K562 (cell line): ENCODE measurements around the gene NAV2. TPM values are rescaled to one million over a fixed set of nuclear protein-coding genes. Genes with fewer than 3 reads are reported as not detected.

Source experiments
- ATAC-seq: fragments of 200-7000 bp; cut with Tn5 transposase; 3 replicates; pipeline ENCODE4 v1.9.1; 2020; ENCODE audit warnings: moderate library complexity
- BruUV-seq: library from RNA; stranded (reverse); fragments of 400-500 nt; replicated peaks from 2 replicates; lab custom pipeline; 2021; lab: Mats Ljungman, UMichigan
- CTCF ChIA-PET: fragments of 300-600 bp; formaldehyde crosslinking; extraction: SDS; loops from one replicate; lab custom pipeline; 2021; ENCODE audit warnings: low intra/inter-chr PET ratio; lab: Yijun Ruan, JAX
- POLR2A ChIA-PET: fragments of 300-600, 350-650 bp; sonication (Branson Sonifier 250); formaldehyde crosslinking; extraction: SDS; loops from one replicate; lab custom pipeline; 2021; ENCODE audit warnings: antibody characterized with exemption, inconsistent platforms; lab: Yijun Ruan, JAX
- DNase-seq, 4 experiments: peaks; one replicate each; pipeline versions ENCODE4 v3.0.0 to v3.0.0-alpha.2; 2011 to 2018; ENCODE audit warnings: low spot score in 3 of 4, mixed read lengths in 3 of 4; ENCODE audit errors: extremely low read depth in 1 of 4
- FAIRE-seq: peaks from 2 replicates; lab custom pipeline; 2011; peaks lifted over from hg19 to GRCh38; lab: Jason Lieb, UNC
- H2AFZ ChIP-seq: 2 replicates; pipeline ENCODE4 v1.6.0; 2011; ENCODE audit warnings: low read depth, low read length, control low read depth, inconsistent platforms
- H3K27ac ChIP-seq: fragments of 200-600 bp; 3 replicates; pipeline ENCODE4 v1.8.0; 2011; ENCODE audit warnings: low read depth, mild to moderate bottlenecking, control low read depth, inconsistent platforms, low read length, moderate library complexity, mixed read lengths; ENCODE audit errors: extremely low read depth
- H3K27me3 ChIP-seq, 2 experiments: fragments of 300-600 bp in 1 of 2; 2 replicates in 1 of 2; 3 replicates in 1 of 2; pipeline versions ENCODE4 v1.6.0 to v1.8.0; 2011; ENCODE audit warnings: inconsistent platforms in 2 of 2, low read length in 2 of 2, mild to moderate bottlenecking in 1 of 2, mixed read lengths in 1 of 2, moderate library complexity in 1 of 2; ENCODE audit not compliant: control insufficient read depth in 2 of 2, insufficient read depth in 2 of 2
- H3K36me3 ChIP-seq: fragments of 300-600 bp; 3 replicates; pipeline ENCODE4 v1.8.0; 2011; ENCODE audit warnings: mild to moderate bottlenecking, low read length, inconsistent platforms; ENCODE audit not compliant: control insufficient read depth, insufficient read depth
- H3K4me1 ChIP-seq, 2 experiments: fragments of 200-600 bp in 1 of 2; replicated peaks in 1 of 2; 2 replicates in 1 of 2; 3 replicates in 1 of 2; pipeline versions ENCODE4 v1.5.1 to v1.8.0; 2011; ENCODE audit warnings: inconsistent platforms in 2 of 2, low read length in 2 of 2, mild to moderate bottlenecking in 1 of 2, mixed read lengths in 1 of 2, moderate library complexity in 1 of 2; ENCODE audit not compliant: control insufficient read depth in 2 of 2, insufficient read depth in 2 of 2
- H3K4me2 ChIP-seq: 2 replicates; pipeline ENCODE4 v1.6.1; 2011; ENCODE audit warnings: low read length, control low read depth, inconsistent platforms, mixed read lengths; ENCODE audit not compliant: insufficient read depth
- H3K4me3 ChIP-seq: fragments of 200-600 bp; sonication (generic), shearing (Covaris generic); 2 replicates; pipeline ENCODE4 v1.5.1; 2016; ENCODE audit warnings: control low read depth, inconsistent platforms
- H3K79me2 ChIP-seq: fragments of 200-600 bp; 3 replicates; pipeline ENCODE4 v1.8.0; 2011; ENCODE audit warnings: low read length, inconsistent platforms; ENCODE audit not compliant: control insufficient read depth, insufficient read depth
- H3K9ac ChIP-seq, 2 experiments: 2 replicates each; pipeline versions ENCODE4 v1.6.0 to v1.6.1; 2011; ENCODE audit warnings: low read depth in 2 of 2, low read length in 2 of 2, control low read depth in 1 of 2, inconsistent platforms in 1 of 2, mild to moderate bottlenecking in 1 of 2, mixed read lengths in 1 of 2; ENCODE audit not compliant: insufficient read depth in 1 of 2
- H3K9me1 ChIP-seq: one replicate; pipeline ENCODE4 v1.6.0; 2011; ENCODE audit warnings: inconsistent platforms, mild to moderate bottlenecking, low read length, moderate library complexity; ENCODE audit not compliant: control insufficient read depth, insufficient read depth
- H3K9me3 ChIP-seq: replicated peaks from 2 replicates; pipeline ENCODE4 v1.5.1; 2011; ENCODE audit warnings: low read depth, low read length, inconsistent platforms; ENCODE audit not compliant: control insufficient read depth, insufficient read depth
- H4K20me1 ChIP-seq: replicated peaks from 2 replicates; pipeline ENCODE4 v1.6.1; 2011; ENCODE audit warnings: low read length, inconsistent platforms, mixed read lengths; ENCODE audit not compliant: control insufficient read depth, insufficient read depth
- ARID1B ChIP-seq: fragments of 450-650 bp; IDR thresholded peaks from 2 replicates; pipeline ENCODE4 v1.6.1; 2016; ENCODE audit warnings: antibody characterized with exemption, mild to moderate bottlenecking, inconsistent platforms
- ATF3 ChIP-seq, 2 experiments: fragments of 450-650 bp in 1 of 2; sonication (generic) in 1 of 2; formaldehyde crosslinking in 1 of 2; IDR thresholded peaks in 1 of 2; conservative IDR thresholded peaks in 1 of 2; 2 replicates each; pipeline versions ENCODE4 v1.6.1 to v1.8.1; 2016 to 2023; ENCODE audit warnings: mild to moderate bottlenecking in 2 of 2, moderate library complexity in 2 of 2, inconsistent platforms in 1 of 2, missing genetic modification reagents in 1 of 2
- CBFA2T2 ChIP-seq: fragments of 450-650 bp; conservative IDR thresholded peaks from 2 replicates; pipeline ENCODE4 v1.6.1; 2017; ENCODE audit warnings: mild to moderate bottlenecking
- CBFA2T3 ChIP-seq: fragments of 450-650 bp; IDR thresholded peaks from 2 replicates; pipeline ENCODE4 v1.6.1; 2017
- DPF2 ChIP-seq: fragments of 450-650 bp; IDR thresholded peaks from 2 replicates; pipeline ENCODE4 v1.6.1; 2016
- ETV6 ChIP-seq, 3 experiments: fragments of 150-350 bp in 1 of 3; sonication (generic) in 1 of 3; formaldehyde crosslinking in 1 of 3; IDR thresholded peaks; 2 replicates each; pipeline versions ENCODE4 v1.6.1 to v1.8.0; 2014 to 2022; ENCODE audit warnings: borderline replicate concordance in 2 of 3, low read depth in 2 of 3, antibody characterized with exemption in 1 of 3, low read length in 1 of 3, mild to moderate bottlenecking in 1 of 3, missing genetic modification reagents in 1 of 3
- FOSL1 ChIP-seq: fragments of 200-800 bp; sonication (Bioruptor generic); conservative IDR thresholded peaks from 2 replicates; pipeline ENCODE4 v1.6.1; 2016; ENCODE audit warnings: missing genetic modification characterization, missing compliant biosample characterization
- GTF2E2 ChIP-seq: fragments of 200-800 bp; sonication (Bioruptor generic); IDR thresholded peaks from 2 replicates; pipeline ENCODE4 v1.6.1; 2016; ENCODE audit warnings: missing genetic modification characterization, missing compliant biosample characterization
- JUN ChIP-seq, 2 experiments: sonication (generic) in 1 of 2; formaldehyde crosslinking in 1 of 2; IDR thresholded peaks; 2 replicates each; pipeline versions ENCODE4 v1.6.1 to v1.8.0; 2012 to 2022; ENCODE audit warnings: borderline replicate concordance in 2 of 2, mild to moderate bottlenecking in 2 of 2, improper control_type of control experiment in 1 of 2, low read depth in 1 of 2, low read length in 1 of 2, missing genetic modification reagents in 1 of 2
- JUND ChIP-seq, 2 experiments: IDR thresholded peaks; 2 replicates in 1 of 2; 3 replicates in 1 of 2; pipeline ENCODE4 v1.6.1; 2011; ENCODE audit warnings: borderline replicate concordance in 2 of 2, low read depth in 2 of 2, low read length in 2 of 2, improper control_type of control experiment in 1 of 2, missing biosample characterization in 1 of 2, missing genetic modification characterization in 1 of 2, missing genetic modification reagents in 1 of 2
- KDM1A ChIP-seq, 2 experiments: fragments of 450-650 bp; IDR thresholded peaks; 2 replicates each; pipeline ENCODE4 v1.6.1; 2016; ENCODE audit warnings: mild to moderate bottlenecking in 2 of 2
- MEIS2 ChIP-seq: fragments of 450-650 bp; IDR thresholded peaks from 2 replicates; pipeline ENCODE4 v1.6.1; 2014; ENCODE audit warnings: mild to moderate bottlenecking; ENCODE audit not compliant: partially characterized antibody
- NEUROD1 ChIP-seq: fragments of 150-350 bp; IDR thresholded peaks from 2 replicates; pipeline ENCODE4 v1.6.1; 2014; ENCODE audit warnings: borderline replicate concordance, low read length, low read depth; ENCODE audit not compliant: partially characterized antibody
- NFATC3 ChIP-seq: fragments of 450-650 bp; IDR thresholded peaks from 2 replicates; pipeline ENCODE4 v1.6.1; 2017; ENCODE audit warnings: mild to moderate bottlenecking
- NFE2 ChIP-seq: IDR thresholded peaks from 2 replicates; pipeline ENCODE4 v1.6.1; 2014; ENCODE audit warnings: antibody characterized with exemption, low read depth
- PKNOX1 ChIP-seq: fragments of 450-650 bp; IDR thresholded peaks from 2 replicates; pipeline ENCODE4 v1.6.1; 2016
- SMARCC2 ChIP-seq: fragments of 450-650 bp; IDR thresholded peaks from 2 replicates; pipeline ENCODE4 v1.6.1; 2017; ENCODE audit warnings: antibody characterized with exemption, moderate library complexity, mild to moderate bottlenecking, low read depth
- SMARCE1 ChIP-seq: fragments of 450-650 bp; IDR thresholded peaks from 2 replicates; pipeline ENCODE4 v1.7.1; 2016; ENCODE audit warnings: mild to moderate bottlenecking
- WGBS: fragments of 100-300 bp; shearing (Covaris generic); methylation state at CpG from one replicate; pipeline ENCODE4 v1.1.6; 2016; ENCODE audit warnings: low coverage, mixed read lengths; ENCODE audit not compliant: insufficient coverage; ENCODE audit errors: missing lambda C conversion rate; 5-methylcytosine and 5-hydroxymethylcytosine counted together
- in situ Hi-C: fragments of 300-500 bp; cut with MboI; formaldehyde crosslinking; loops from 4 replicates; pipeline ENCODE4 v1.15.0; 2018; ENCODE audit warnings: inconsistent platforms, mixed read lengths
- intact Hi-C: fragments of 100-400 bp; cut with micrococcal nuclease; formaldehyde crosslinking; loops from 2 replicates; pipeline ENCODE4 v1.14.2; 2022
- polyA plus RNA-seq, 8 experiments: library from polyadenylated mRNA; depleted of rRNA in 4 of 8; stranded (reverse) in 5 of 8; unstranded in 3 of 8; fragments of >200 nt; fragmentation: Nextera tagmentation in 2 of 8; fragmentation: Illumina TruSeq in 1 of 8; extraction: Ambion mirVana in 2 of 8; extraction: Trizol in 1 of 8; gene quantifications; 2 replicates each; pipeline versions ENCODE4 v1.2.1 to v1.2.3, GENCODE V29; 2011 to 2014; ENCODE audit warnings: inconsistent platforms in 1 of 8, missing spikeins in 1 of 8
- total RNA-seq, 7 experiments: library from RNA; depleted of rRNA in 6 of 7; stranded (reverse); fragments of >200 nt in 6 of 7; fragmentation: Illumina TruSeq in 2 of 7; extraction: Trizol in 2 of 7; gene quantifications; 2 replicates each; pipeline versions ENCODE4 v1.2.1 to v1.2.3, GENCODE V29; 2011 to 2021; ENCODE audit warnings: low replicate concordance in 1 of 7

The NAV2 gene
- total and polyA plus RNA-seq, 9 of the 15 experiments (the other 6 are each of a cell fraction or from before 2014, with no cell fraction given): 0.03 to 0.35 (median 0.05) TPM

GRCh38 chr11:20097319-20098221 lies 384.9 kb downstream of the NAV2 start:
- H3K9me1 ChIP-seq: no peaks in the 10 kb centered on the region
- H3K27me3 ChIP-seq: no peaks in the 10 kb centered on the region; a peak in 1 of 5 replicates
- no peak overlapping the region for H2AFZ ChIP-seq
- H3K36me3 ChIP-seq: no peaks in the 10 kb centered on the region
- DNase-seq (peak in 2 of 4 experiments; percentile 30 to 51), FAIRE-seq (peak; percentile 77), ATAC-seq (peak; percentile 26; the same call in 1 of the 3 replicates)
- no peaks in the 10 kb centered on the region for H4K20me1 ChIP-seq
- WGBS: 16% methylated on average over 13 of the region's 13 CpGs
- ChIA-PET POLR2A (interaction anchor here (1.0 to 3.2 kb wide), 3 partner anchors 17 to 31 kb away, joined by 3 to 11 read pairs (median 4); no protein-coding TSS in a partner anchor), CTCF (interaction anchor here (0.6 kb wide), 1 partner anchor 68 kb away, joined by 3 read pairs; no protein-coding TSS in a partner anchor)
- no peak overlapping the region for H3K9ac ChIP-seq
- H3K79me2 ChIP-seq: no peaks in the 10 kb centered on the region
- intact Hi-C loops (no loop called here), in situ Hi-C loops (no loop called here)
- no peak overlapping the region for H3K4me2 ChIP-seq
- no peak overlapping the region for H3K4me3 ChIP-seq
- peaks cover 4 to 19% of the 10 kb centered on the region in 2 experiments; a peak in 3 of 5 replicates for H3K4me1 ChIP-seq
- BruUV-seq: no TSS peak
- no peaks in the 10 kb centered on the region for H3K9me3 ChIP-seq
- H3K27ac ChIP-seq: no peak overlapping the region
- peak; percentile 96 for TF ChIP-seq MEIS2
- peak; percentile 44 for TF ChIP-seq NFE2
- TF ChIP-seq CBFA2T2: no peak
- peak in 1 of 2 experiments; percentile 27; a peak in 1 of 4 replicates for TF ChIP-seq KDM1A (IDR thresholded peaks at IDR 0.05)
- peak; percentile 62 for TF ChIP-seq DPF2
- peak; percentile 28 for TF ChIP-seq NEUROD1
- peak; percentile 36; the same call in 1 of the 2 replicates for TF ChIP-seq JUN (IDR thresholded peaks at IDR 0.05; ENCODE audit: borderline replicate concordance, low read depth, low read length)
- TF ChIP-seq JUN (CRISPR knock-in tag; IDR thresholded peaks at IDR 0.05; ENCODE audit: borderline replicate concordance): no peak
- peak; percentile 71 for TF ChIP-seq FOSL1 (tag)
- peak; percentile 71 for TF ChIP-seq ARID1B
- TF ChIP-seq SMARCC2: peak; percentile 61; the same call in 1 of the 2 replicates
- peak; percentile 27; the same call in 1 of the 2 replicates for TF ChIP-seq CBFA2T3
- peak; percentile 82 for TF ChIP-seq PKNOX1
- peak; percentile 81 for TF ChIP-seq JUND (IDR thresholded peaks at IDR 0.05; ENCODE audit: borderline replicate concordance, low read depth, low read length)
- TF ChIP-seq JUND (tag; IDR thresholded peaks at IDR 0.05; ENCODE audit: borderline replicate concordance, low read depth, low read length): peak; percentile 78; the same call in 2 of the 3 replicates
- peak; percentile 82 for TF ChIP-seq ATF3 (IDR thresholded peaks at IDR 0.05)
- no peak for TF ChIP-seq ATF3 (CRISPR knock-in tag; conservative IDR thresholded peaks at IDR 0.05)
- peak in 1 of 2 experiments; percentile 26; a peak in 1 of 4 replicates for TF ChIP-seq ETV6 (IDR thresholded peaks at IDR 0.05; ENCODE audit: borderline replicate concordance in 1 of 2, low read depth in 2 of 2, low read length in 1 of 2)
- no peak for TF ChIP-seq ETV6 (CRISPR knock-in tag; IDR thresholded peaks at IDR 0.05; ENCODE audit: borderline replicate concordance)
- TF ChIP-seq GTF2E2 (tag): peak; percentile 67; the same call in 1 of the 2 replicates
- TF ChIP-seq NFATC3: peak; percentile 53; the same call in 1 of the 2 replicates
- TF ChIP-seq SMARCE1: peak; percentile 63
